ENCODE results near the gene KMO.

The KMO gene

GRCh38 chr1:241532162-241532531, at the start of gene KMO:
Gene KMO (plus strand): TSS chr1:241532378. CDS start chr1:241532445, 67 bp downstream.
- Mint-ChIP-seq H3K36me3 (ENCODE audit: low read depth) (no peaks in the 10 kb centered on the region), H3K27me3 (ENCODE audit: low read depth) (peaks cover 20% of the 10 kb centered on the region), H3K4me1 (ENCODE audit: low read depth) (peaks cover 17% of the 10 kb centered on the region), H3K4me3 (peak within 1 kb of the TSS; percentile 89), H3K9me3 (no peaks in the 10 kb centered on the region), H3K27ac (peak within 1 kb of the TSS; percentile 91)
- DNase-seq (ENCODE audit: low spot score): no peak

DNA sequence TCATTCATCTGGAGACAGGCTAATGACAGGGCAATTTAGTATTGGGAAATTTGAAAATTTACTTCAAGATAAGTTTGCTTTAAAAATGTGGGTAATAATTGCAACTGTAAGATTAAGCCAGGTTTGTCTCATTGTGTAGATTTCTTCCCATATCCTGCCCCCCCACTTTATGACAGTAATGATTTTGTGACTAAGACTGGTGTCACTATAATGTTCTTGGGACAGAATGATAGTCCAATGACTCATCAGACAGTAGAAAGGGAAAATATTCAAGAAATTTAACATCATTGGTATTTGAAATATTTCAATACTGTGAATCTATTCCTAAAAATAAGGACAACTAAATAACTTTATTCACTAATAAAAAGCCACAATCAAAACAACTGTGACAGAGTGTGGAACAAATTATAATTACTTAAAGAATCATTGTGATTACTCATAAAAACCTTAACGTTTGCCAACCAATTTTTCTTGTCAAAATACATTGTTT, 49.4 kb upstream of the KMO start:
- Mint-ChIP-seq H3K4me1 (ENCODE audit: low read depth) (no peaks in the 10 kb centered on the region), H3K9me3 (no peaks in the 10 kb centered on the region), H3K4me3 (no peak overlapping the region), H3K27me3 (ENCODE audit: low read depth) (no peaks in the 10 kb centered on the region), H3K36me3 (ENCODE audit: low read depth) (no peaks in the 10 kb centered on the region), H3K27ac (no peak overlapping the region)
- no peak for DNase-seq (ENCODE audit: low spot score)

- DNase-seq (ENCODE audit: low spot score): no peak
- Mint-ChIP-seq H3K4me1 (ENCODE audit: low read depth) (no peaks in the 10 kb centered on the region), H3K27me3 (ENCODE audit: low read depth) (no peaks in the 10 kb centered on the region), H3K4me3 (no peak overlapping the region), H3K36me3 (ENCODE audit: low read depth) (no peaks in the 10 kb centered on the region), H3K27ac (no peak overlapping the region), H3K9me3 (no peaks in the 10 kb centered on the region)
Measured at GRCh38 chr1:241485145-241485544, 47.0 kb upstream of the KMO start.

DNA sequence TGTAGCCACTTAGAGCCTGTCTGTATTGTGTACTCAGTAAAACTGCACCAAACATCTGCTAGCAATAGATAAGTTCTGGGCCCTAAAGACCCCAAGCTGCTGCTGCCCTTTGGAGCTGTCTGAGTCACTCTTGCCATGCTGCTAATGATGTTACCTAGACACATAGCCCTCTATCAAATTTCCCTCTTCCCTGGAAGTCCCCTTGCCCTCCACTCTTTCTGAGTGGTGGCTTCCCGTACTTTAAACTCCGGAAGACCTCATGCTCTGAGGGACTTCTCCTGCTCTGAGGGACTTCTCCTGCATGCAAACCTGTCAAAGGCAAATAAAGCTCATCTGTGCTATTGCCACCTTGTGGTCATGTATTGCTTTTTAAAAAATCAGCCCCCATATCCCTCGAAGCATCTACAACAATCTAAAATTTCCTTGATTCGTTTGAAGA, 46.6 kb upstream of the KMO start:
- no peak for DNase-seq (ENCODE audit: low spot score)
- Mint-ChIP-seq H3K36me3 (ENCODE audit: low read depth) (no peaks in the 10 kb centered on the region), H3K9me3 (no peaks in the 10 kb centered on the region), H3K27me3 (ENCODE audit: low read depth) (no peaks in the 10 kb centered on the region), H3K27ac (no peak overlapping the region), H3K4me1 (ENCODE audit: low read depth) (no peaks in the 10 kb centered on the region), H3K4me3 (no peak overlapping the region)

DNA sequence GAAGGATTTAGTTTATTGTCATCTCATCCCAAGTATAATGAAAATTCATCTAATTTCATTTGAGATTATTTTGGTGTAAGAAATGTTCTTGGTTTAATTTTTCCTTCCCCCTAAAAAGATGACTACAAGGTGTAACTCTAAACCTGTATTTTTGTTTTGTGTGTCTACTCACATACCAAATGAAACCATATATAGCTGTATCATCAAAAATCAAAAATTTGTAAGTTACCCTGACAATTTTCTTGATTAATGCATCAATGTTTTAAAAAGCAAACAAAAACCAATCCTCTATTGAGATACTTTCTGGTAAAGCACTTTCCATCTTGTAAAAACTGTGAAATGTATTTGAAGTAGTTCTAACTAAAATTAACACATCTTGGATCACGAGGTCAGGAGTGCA, 43.4 kb upstream of the KMO start:
- no peak for DNase-seq (ENCODE audit: low spot score)
- no peak overlapping the region for H3K27ac Mint-ChIP-seq
- H3K27me3 Mint-ChIP-seq (ENCODE audit: low read depth): no peaks in the 10 kb centered on the region
- no peaks in the 10 kb centered on the region for H3K9me3 Mint-ChIP-seq
- H3K36me3 Mint-ChIP-seq (ENCODE audit: low read depth): no peaks in the 10 kb centered on the region
- no peak overlapping the region for H3K4me3 Mint-ChIP-seq
- no peaks in the 10 kb centered on the region for H3K4me1 Mint-ChIP-seq (ENCODE audit: low read depth)

- Mint-ChIP-seq H3K4me3 (no peak overlapping the region), H3K36me3 (ENCODE audit: low read depth) (peaks cover 31% of the 10 kb centered on the region)
Measured at GRCh38 chr1:241495741-241496140, 36.4 kb upstream of the KMO start.

DNA sequence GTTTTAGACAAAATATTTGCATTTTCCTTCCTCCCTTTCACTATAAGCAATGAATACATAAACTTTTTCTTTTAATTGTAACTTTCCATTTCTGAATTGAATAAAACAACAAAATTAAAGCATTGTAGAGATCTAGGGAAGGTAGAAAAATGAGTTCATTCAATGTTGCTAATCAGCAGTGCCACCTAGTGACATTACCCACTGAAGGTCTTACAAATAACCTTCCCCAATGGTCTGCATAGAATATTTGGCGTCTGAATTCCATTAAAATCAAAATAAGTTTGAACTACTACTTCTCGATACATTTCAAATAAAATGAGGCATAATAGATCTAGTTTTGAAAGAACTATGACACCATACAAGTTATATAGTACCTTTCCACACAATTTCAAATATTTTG, 32.3 kb upstream of the KMO start:
- Mint-ChIP-seq H3K9me3 (no peaks in the 10 kb centered on the region), H3K36me3 (ENCODE audit: low read depth) (peaks cover 46% of the 10 kb centered on the region), H3K4me1 (ENCODE audit: low read depth) (peaks cover 1% of the 10 kb centered on the region), H3K27ac (no peak overlapping the region), H3K4me3 (no peak overlapping the region), H3K27me3 (ENCODE audit: low read depth) (no peaks in the 10 kb centered on the region)
- no peak for DNase-seq (ENCODE audit: low spot score)

More at GRCh38 chr1:241495741-241496140, 36.4 kb upstream of the KMO start:
- no peaks in the 10 kb centered on the region for H3K27me3 Mint-ChIP-seq (ENCODE audit: low read depth)
- DNase-seq (ENCODE audit: low spot score): no peak
- H3K27ac Mint-ChIP-seq: no peak overlapping the region
- H3K9me3 Mint-ChIP-seq: no peaks in the 10 kb centered on the region
- H3K4me1 Mint-ChIP-seq (ENCODE audit: low read depth): no peaks in the 10 kb centered on the region

DNA sequence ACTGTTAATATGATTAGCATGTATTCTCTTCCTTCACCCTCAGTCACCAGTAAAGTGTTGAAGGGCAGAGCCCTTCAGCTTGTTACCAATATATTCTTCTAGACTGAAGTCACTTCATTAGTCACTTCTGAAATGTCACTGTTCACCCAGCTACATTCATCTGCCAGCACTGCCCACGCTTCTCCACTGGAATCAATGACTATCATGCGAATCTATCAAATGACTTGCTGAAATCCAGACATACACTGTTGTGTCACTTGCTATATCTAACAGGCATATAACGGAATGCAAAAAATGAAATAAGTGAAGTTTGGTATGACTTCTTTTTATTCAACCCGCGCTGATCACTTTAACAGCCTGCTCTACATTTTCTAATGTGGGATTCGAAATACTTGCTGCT, 28.7 kb upstream of the KMO start:
- peaks cover 44% of the 10 kb centered on the region for H3K36me3 Mint-ChIP-seq (ENCODE audit: low read depth)
- H3K9me3 Mint-ChIP-seq: no peaks in the 10 kb centered on the region
- H3K4me3 Mint-ChIP-seq: no peak overlapping the region
- no peaks in the 10 kb centered on the region for H3K27me3 Mint-ChIP-seq (ENCODE audit: low read depth)
- H3K27ac Mint-ChIP-seq: no peak overlapping the region
- peaks cover 1% of the 10 kb centered on the region for H3K4me1 Mint-ChIP-seq (ENCODE audit: low read depth)
- DNase-seq (ENCODE audit: low spot score): peak; percentile 41

- H3K27me3 Mint-ChIP-seq (ENCODE audit: low read depth): no peaks in the 10 kb centered on the region
- H3K36me3 Mint-ChIP-seq (ENCODE audit: low read depth): peaks cover 45% of the 10 kb centered on the region
- no peak for DNase-seq (ENCODE audit: low spot score)
- no peak overlapping the region for H3K27ac Mint-ChIP-seq
- H3K9me3 Mint-ChIP-seq: no peaks in the 10 kb centered on the region
- H3K4me1 Mint-ChIP-seq (ENCODE audit: low read depth): peaks cover 1% of the 10 kb centered on the region
- H3K4me3 Mint-ChIP-seq: no peak overlapping the region
Measured at GRCh38 chr1:241507189-241507863, 24.9 kb upstream of the KMO start.

DNA sequence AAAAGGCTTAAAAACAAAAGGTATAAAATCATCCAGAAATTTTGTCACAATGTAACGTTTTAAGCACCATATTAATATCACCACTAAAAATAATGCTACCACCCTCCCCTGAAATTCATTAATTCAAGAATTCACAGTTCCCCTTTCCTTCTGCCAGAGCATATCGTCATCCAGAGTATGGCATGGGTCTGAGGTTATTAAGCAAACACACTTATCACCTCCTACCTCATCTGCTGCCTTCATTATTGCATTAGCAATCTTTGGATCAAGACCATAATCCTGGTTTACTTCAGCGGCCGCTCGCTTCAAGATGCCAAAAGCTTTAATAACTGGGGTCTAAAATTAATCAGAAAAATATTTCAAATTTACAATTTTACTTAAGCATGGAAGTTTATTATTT, 18.8 kb upstream of the KMO start:
- Mint-ChIP-seq H3K36me3 (ENCODE audit: low read depth) (peaks cover 34% of the 10 kb centered on the region), H3K4me1 (ENCODE audit: low read depth) (peaks cover 20% of the 10 kb centered on the region), H3K27me3 (ENCODE audit: low read depth) (no peaks in the 10 kb centered on the region), H3K9me3 (no peaks in the 10 kb centered on the region), H3K4me3 (no peak overlapping the region), H3K27ac (no peak overlapping the region)
- no peak for DNase-seq (ENCODE audit: low spot score)

DNA sequence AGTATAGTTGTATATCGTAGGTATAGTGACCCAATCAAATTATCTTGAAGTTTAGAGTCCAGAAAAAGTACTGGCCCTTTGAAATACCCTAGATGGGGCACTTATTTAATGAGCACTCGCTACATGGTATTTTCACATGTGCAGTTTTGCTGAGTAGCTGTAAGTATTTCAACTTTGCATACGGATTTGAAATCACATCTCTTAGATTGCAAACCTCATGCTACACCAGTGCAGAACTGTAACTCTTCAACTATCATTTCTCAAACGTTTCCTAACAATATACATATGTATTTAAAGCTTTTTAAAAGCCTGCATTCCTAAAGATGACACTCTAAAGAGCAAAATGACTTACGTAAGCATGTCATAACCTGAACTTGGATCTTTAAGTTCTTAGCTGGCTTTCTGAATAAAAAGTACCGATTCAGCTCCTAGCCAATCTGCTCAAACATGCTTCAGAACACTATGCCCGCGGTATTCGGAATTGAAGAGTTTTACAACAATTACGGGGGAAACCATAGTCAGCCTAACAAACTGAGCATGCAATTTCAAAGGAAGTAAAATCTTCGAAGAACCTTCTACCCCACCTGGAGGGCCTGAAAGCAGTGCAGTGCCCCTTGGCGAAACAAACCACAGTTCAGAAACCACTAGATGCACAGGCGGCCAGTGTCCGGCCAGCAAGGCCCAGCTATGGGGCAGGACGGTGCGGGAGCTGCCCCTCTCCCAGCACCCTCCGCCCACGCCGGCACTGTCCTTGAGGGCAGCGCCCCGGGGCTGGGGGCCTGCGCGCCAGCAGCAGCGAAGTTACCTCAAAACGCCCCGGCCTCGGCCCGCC, 13.5 kb upstream of the KMO start:
- Mint-ChIP-seq H3K27ac (peak overlapping the region; percentile 85), H3K9me3 (no peaks in the 10 kb centered on the region), H3K4me1 (ENCODE audit: low read depth) (peaks cover 28% of the 10 kb centered on the region), H3K27me3 (ENCODE audit: low read depth) (peaks cover 22% of the 10 kb centered on the region), H3K36me3 (ENCODE audit: low read depth) (peaks cover 15% of the 10 kb centered on the region), H3K4me3 (peak overlapping the region; percentile 91)
- peak; percentile 32 for DNase-seq (ENCODE audit: low spot score)

DNA sequence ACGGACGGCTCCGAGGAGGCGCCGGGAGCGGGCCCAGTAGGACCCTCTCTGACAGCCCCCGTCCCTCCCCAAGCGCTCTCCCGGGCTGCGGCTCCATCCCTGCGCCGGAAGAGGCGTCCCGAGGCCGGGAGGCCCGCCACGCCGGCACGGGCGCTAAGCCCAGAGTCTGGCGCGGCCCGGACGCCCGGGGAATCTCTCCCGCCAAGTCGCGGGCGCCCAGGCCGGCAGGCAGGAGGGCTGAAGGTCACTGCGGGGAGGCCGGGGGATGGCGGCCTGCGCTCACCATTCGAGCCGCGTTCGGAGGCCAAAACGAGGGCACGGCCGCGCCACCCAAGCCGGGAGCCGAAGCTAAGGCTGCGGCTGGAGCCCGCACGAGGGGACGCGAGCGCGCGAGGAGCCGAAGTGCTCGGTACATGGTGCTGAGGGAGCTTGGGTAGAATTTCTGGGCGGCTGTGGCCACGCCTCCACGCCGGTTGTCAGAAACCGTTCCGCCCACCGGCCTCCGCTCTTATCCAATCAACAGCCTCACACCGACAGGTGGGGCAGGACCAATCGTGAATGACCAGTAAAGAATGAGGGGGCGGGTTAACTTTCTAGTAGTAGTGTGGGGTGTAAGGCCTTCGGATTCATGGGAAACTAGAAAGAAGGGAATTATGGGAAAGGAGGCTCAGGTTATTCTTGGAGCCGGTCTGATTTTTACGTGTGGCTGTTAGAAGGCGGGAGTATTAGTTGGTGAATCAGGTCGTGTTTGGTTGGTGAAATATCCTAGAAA, 12.7 kb upstream of the KMO start, which contains the start of gene FH:
Gene FH, minus strand, starts transcription at position 448 of the 772 bp plus-strand sequence. Its CDS starts 33 bp downstream, at position 415.
- Mint-ChIP-seq H3K27me3 (ENCODE audit: low read depth) (peaks cover 29% of the 10 kb centered on the region), H3K36me3 (ENCODE audit: low read depth) (peaks cover 13% of the 10 kb centered on the region), H3K4me1 (ENCODE audit: low read depth) (peaks cover 26% of the 10 kb centered on the region), H3K4me3 (peak within 1 kb of the TSS; percentile 91), H3K27ac (peak within 1 kb of the TSS; percentile 85), H3K9me3 (no peaks in the 10 kb centered on the region)
- DNase-seq (ENCODE audit: low spot score): peak; percentile 93

DNA sequence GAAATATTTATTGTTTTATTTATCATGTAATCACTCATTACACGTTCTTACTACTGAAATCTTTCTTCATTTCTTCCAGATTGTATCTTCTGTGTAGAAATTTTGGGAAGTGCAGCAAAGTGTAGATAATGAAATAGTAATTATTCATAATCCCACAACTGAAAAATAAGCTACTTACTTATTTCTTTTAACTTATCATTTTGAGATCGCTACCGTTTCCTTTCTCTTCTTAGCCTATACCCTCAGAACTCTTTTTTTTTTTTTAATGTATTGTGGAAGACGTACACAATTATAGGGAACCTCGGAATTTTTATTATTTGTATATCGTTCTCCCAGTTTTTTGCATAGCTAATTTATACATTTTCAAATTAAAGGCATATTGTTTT, 12.1 kb upstream of the KMO start:
- H3K4me1 Mint-ChIP-seq (ENCODE audit: low read depth): peaks cover 25% of the 10 kb centered on the region
- peaks cover 35% of the 10 kb centered on the region for H3K27me3 Mint-ChIP-seq (ENCODE audit: low read depth)
- H3K4me3 Mint-ChIP-seq: no peak overlapping the region

GRCh38 chr1:241521718-241522117, 10.5 kb upstream of the KMO start:
- no peak overlapping the region for H3K27ac Mint-ChIP-seq
- no peak overlapping the region for H3K4me3 Mint-ChIP-seq
- no peak for DNase-seq (ENCODE audit: low spot score)
- peaks cover 4% of the 10 kb centered on the region for H3K36me3 Mint-ChIP-seq (ENCODE audit: low read depth)
- peaks cover 41% of the 10 kb centered on the region for H3K27me3 Mint-ChIP-seq (ENCODE audit: low read depth)
- no peaks in the 10 kb centered on the region for H3K9me3 Mint-ChIP-seq
- H3K4me1 Mint-ChIP-seq (ENCODE audit: low read depth): peaks cover 18% of the 10 kb centered on the region

More for the DNA sequence above, 12.1 kb upstream of the KMO start:
- Mint-ChIP-seq H3K27ac (no peak overlapping the region), H3K36me3 (ENCODE audit: low read depth) (peaks cover 12% of the 10 kb centered on the region), H3K9me3 (no peaks in the 10 kb centered on the region)
- no peak for DNase-seq (ENCODE audit: low spot score)

All from T-helper 2 cell treated with Interferon-gamma antibody and Interleukin-4, amounts not matched to agents 5 μg/mL and 100 μg/mL, for 36 hours (primary cell).